ENCODE measurements around the gene DCTD. TPM values are rescaled to one million over a fixed set of nuclear protein-coding genes. Genes with fewer than 3 reads are reported as not detected.

DCTD gene
- total RNA-seq, 2 donors from 2014 or later: 90.6 to 109 TPM

DNA sequence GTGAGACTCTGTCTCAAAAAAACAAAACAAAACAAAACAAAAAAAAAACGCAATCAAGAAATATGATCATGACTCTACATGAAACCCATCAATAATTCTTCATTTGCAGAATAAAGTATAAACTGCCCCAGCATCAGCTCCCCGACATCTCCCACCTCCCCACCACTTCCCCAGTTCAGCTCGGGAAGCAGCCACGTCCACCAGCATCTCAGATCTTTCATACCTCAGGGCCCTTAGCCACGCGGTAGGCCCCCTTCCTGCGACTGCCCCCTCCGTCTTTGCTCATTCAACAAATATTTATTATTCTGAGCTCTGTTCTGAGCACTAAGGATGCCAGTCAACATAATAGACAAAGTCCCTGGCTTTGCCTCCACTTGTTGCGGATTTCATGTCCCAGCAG, 45.6 kb downstream of the DCTD start:
- Mint-ChIP-seq H3K9me3 (no peaks in the 10 kb centered on the region), H3K27ac (no peak overlapping the region), H3K36me3 (peaks cover 0 to 17% of the 10 kb centered on the region in 2 donors)
- no peak for DNase-seq (ENCODE audit: low spot score in 2 of 2)
- ATAC-seq: no peak

DNA sequence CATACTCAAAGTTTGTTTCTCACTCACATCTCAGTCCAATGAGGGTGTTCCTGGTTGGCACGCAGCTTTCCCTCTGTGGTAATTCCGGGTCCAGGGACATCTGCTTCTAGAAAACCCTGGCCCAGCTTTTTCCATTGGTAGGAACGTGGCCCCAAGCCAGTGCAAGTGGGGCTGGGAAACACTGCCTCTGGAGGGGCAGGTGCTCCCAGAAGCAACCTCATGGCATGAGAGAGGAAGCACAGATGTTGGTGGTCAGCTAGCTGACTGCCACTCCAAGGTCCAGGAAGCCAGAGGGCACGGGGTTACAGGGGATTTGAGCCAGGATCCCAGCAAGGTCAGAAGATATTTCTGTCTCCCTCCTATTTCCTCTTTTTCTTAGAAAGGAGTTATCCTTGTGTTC, 47.5 kb downstream of the DCTD start:
- peaks cover 0 to 13% of the 10 kb centered on the region in 2 donors for H3K36me3 Mint-ChIP-seq
- DNase-seq (ENCODE audit: low spot score in 2 of 2) (no peak), ATAC-seq (no peak)
- H3K27ac Mint-ChIP-seq: no peak overlapping the region
- H3K9me3 Mint-ChIP-seq: no peaks in the 10 kb centered on the region

DNA sequence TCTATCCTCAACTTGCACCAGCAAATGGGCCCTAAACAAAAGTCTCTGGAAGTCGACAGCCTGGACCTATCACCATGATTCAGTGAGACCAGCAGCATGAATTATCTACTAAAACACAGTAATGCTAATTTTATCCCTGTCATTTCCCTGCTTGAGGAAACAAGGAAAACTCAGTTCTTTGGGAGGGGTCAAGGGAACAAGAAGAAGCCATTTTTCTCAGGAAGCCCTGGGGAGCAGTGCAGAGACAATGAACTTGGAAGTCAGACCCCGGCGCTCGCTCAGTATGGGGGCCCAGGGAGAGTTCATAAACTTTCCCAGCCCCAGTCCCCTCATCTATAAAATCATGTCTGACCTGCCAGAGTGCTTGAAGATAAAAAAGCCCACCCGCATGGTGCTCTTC, 50.4 kb downstream of the DCTD start:
- Mint-ChIP-seq H3K9me3 (no peaks in the 10 kb centered on the region), H3K36me3 (peaks cover 0 to 1% of the 10 kb centered on the region in 2 donors), H3K27ac (no peak overlapping the region)
- no peak for DNase-seq (ENCODE audit: low spot score in 2 of 2)
- no peak for ATAC-seq

DNA sequence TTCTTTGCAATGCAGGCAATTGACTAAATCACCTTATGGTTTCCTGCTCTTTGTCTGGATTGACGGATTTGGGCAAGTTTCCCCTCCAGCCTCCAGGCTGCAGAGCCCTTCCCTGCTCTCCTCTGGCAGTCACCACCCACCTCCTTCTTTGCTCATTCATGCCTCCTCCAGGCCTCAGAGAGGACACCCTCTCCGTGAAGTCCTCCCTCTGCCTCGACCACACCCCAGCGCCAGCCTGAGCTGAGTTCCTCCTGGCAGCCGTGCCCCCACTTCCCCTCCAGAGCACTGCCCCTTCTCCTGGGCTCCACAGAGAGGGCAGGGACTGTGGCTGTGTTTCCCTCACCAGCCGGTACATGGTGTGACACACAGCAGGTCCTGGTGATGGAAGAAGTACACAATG, 53.7 kb downstream of the DCTD start:
- H3K36me3 Mint-ChIP-seq: peaks cover 0 to 6% of the 10 kb centered on the region in 2 donors
- peaks cover 5 to 11% of the 10 kb centered on the region in 2 donors for H3K9me3 Mint-ChIP-seq
- H3K27ac Mint-ChIP-seq: peak overlapping the region in 1 of 2 donors; percentile 60
- DNase-seq (ENCODE audit: low spot score in 2 of 2) (no peak), ATAC-seq (no peak)

DNA sequence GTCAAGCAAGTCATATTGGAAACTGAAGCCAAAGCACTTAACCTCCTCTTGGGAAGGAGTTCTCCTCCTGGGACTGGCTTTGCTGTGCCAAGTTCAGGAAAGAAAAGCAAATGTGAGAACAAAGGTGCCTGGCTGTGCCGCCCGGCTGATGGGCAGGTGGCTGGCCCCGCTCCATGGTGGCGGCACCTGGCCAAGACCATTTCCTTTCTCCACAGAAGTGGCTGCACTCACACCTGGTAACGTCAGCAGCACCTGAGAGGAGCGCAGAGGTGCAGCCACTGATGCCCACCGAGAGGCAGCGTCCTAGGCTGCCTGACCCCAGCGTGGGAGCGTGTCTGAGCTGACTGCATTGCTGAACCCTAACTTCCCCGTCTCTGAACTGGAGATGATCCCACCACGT, 54.3 kb downstream of the DCTD start:
- Mint-ChIP-seq H3K9me3 (peaks cover 5 to 11% of the 10 kb centered on the region in 2 donors), H3K36me3 (peaks cover 0 to 6% of the 10 kb centered on the region in 2 donors), H3K27ac (no peak overlapping the region)
- ATAC-seq (no peak), DNase-seq (ENCODE audit: low spot score in 2 of 2) (no peak)

DNA sequence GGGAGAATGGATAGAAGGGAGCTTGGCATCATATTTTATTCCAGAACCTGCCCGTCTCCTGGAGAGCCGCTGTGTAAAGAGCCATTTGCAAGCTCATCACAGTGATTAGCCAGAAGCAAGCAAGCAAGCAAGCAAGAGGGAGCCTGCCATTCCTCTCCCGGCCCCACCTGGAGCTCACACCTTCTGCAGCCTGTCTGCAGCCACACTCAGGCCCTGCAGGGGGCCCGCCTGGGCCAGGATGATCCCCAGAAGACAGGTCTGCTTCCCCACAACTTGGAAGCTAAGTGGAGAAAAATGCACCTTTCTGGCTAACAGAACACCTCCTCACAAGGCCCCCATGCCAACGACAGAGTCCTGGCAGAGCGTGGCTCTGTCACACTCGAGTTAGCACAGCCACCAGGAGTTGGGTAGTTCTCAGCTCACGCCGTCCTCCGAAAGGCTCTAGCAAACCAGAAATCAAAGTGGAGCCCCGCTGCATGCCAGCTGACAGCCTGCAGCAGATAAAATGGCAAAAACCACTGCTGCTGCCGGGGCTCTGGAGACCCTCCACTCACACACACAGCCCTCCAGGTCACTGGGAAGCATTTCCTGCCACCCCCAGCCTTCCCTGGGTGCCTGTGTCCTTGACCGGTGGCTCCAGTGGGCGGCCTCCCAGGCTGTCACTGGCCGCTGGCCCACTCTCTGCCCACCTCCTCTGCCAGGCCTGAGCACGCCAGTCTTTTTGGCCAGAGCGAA, 54.9 kb downstream of the DCTD start:
- Mint-ChIP-seq H3K36me3 (peaks cover 0 to 6% of the 10 kb centered on the region in 2 donors), H3K9me3 (peaks cover 5 to 11% of the 10 kb centered on the region in 2 donors), H3K27ac (no peak overlapping the region)
- DNase-seq (ENCODE audit: low spot score in 2 of 2) (no peak), ATAC-seq (no peak)

- no peak for ATAC-seq
- DNase-seq (ENCODE audit: low spot score in 2 of 2): no peak
- Mint-ChIP-seq H3K27ac (no peak overlapping the region), H3K36me3 (peaks cover 0 to 6% of the 10 kb centered on the region in 2 donors), H3K9me3 (peaks cover 5 to 11% of the 10 kb centered on the region in 2 donors)
These were observed 55.8 kb downstream of the DCTD start for GRCh38 chr4:182861346-182861745.

- Mint-ChIP-seq H3K9me3 (peaks cover 5 to 11% of the 10 kb centered on the region in 2 donors), H3K27ac (no peak overlapping the region), H3K36me3 (peaks cover 0 to 6% of the 10 kb centered on the region in 2 donors)
- ATAC-seq: no peak
- no peak for DNase-seq (ENCODE audit: low spot score in 2 of 2)
These were observed 57.5 kb downstream of the DCTD start for GRCh38 chr4:182859730-182860129.

DNA sequence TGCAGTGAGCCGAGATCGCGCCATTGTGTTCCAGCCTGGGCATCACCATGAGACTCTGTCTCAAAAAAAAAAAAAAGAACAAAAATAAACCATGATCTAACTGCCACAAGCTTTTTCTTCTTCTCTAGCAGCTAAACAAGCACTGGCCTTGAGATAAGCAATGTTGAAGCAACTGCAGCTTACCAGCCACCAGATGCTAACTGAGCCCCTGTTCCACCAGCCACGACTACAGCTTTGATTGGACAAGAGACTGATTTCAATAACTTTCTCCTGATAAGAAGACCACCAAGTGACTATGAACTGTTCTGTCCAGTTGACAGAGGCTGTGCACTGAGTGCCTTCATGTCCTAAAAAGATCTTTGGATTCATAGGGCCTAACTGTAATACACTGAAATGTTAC, 58.5 kb downstream of the DCTD start:
- Mint-ChIP-seq H3K9me3 (peaks cover 5 to 11% of the 10 kb centered on the region in 2 donors), H3K36me3 (peaks cover 0 to 6% of the 10 kb centered on the region in 2 donors), H3K27ac (no peak overlapping the region)
- DNase-seq (ENCODE audit: low spot score in 2 of 2) (no peak), ATAC-seq (no peak)

- Mint-ChIP-seq H3K27ac (no peak overlapping the region), H3K9me3 (peaks cover 8 to 11% of the 10 kb centered on the region in 2 donors), H3K36me3 (peaks cover 0 to 6% of the 10 kb centered on the region in 2 donors)
- ATAC-seq: no peak
- DNase-seq (ENCODE audit: low spot score in 2 of 2): no peak
These were observed 60.3 kb downstream of the DCTD start for GRCh38 chr4:182856862-182857261.

- H3K9me3 Mint-ChIP-seq: peaks cover 5 to 8% of the 10 kb centered on the region in 2 donors
- peaks cover 0 to 6% of the 10 kb centered on the region in 2 donors for H3K36me3 Mint-ChIP-seq
- DNase-seq (ENCODE audit: low spot score in 2 of 2): no peak
- H3K27ac Mint-ChIP-seq: no peak overlapping the region
- ATAC-seq: no peak
These were observed 61.3 kb downstream of the DCTD start for GRCh38 chr4:182855877-182856276.

DNA sequence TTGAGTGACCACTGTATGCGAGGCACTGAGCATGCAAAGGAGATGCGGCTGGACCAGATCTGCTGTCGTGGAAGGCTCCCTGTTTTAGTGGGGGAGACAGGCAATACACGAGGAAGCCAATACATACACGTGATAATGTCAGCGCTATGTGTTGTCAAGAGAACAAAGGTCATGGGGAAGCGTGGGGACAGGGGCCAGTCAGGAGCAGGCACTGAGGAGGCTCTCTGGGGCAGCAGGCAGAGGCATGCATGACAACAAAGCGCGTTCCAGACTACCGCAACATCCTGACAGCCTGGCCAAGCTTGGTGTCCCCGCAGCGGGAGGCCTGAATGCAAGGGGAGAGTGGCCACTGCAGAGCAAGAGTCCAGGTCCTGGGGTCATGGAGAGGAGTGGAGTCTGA, 61.9 kb downstream of the DCTD start:
- Mint-ChIP-seq H3K27ac (no peak overlapping the region), H3K9me3 (peaks cover 3 to 6% of the 10 kb centered on the region in 2 donors), H3K36me3 (peaks cover 0 to 6% of the 10 kb centered on the region in 2 donors)
- ATAC-seq (no peak), DNase-seq (ENCODE audit: low spot score in 2 of 2) (no peak)

- no peak for DNase-seq (ENCODE audit: low spot score in 2 of 2)
- Mint-ChIP-seq H3K27ac (no peak overlapping the region), H3K9me3 (peaks cover 0 to 3% of the 10 kb centered on the region in 2 donors), H3K36me3 (no peaks in the 10 kb centered on the region)
- no peak for ATAC-seq
These were observed 62.7 kb downstream of the DCTD start for GRCh38 chr4:182854466-182854865.

GRCh38 chr4:182853731-182854330, 63.4 kb downstream of the DCTD start:
- H3K9me3 Mint-ChIP-seq: peaks cover 0 to 3% of the 10 kb centered on the region in 2 donors
- H3K36me3 Mint-ChIP-seq: no peaks in the 10 kb centered on the region
- DNase-seq (ENCODE audit: low spot score in 2 of 2) (no peak), ATAC-seq (no peak)
- H3K27ac Mint-ChIP-seq: no peak overlapping the region

GRCh38 chr4:182848685-182849084, 68.5 kb downstream of the DCTD start:
- Mint-ChIP-seq H3K36me3 (no peaks in the 10 kb centered on the region), H3K9me3 (peaks cover 0 to 3% of the 10 kb centered on the region in 2 donors), H3K27ac (no peak overlapping the region)
- ATAC-seq: no peak
- no peak for DNase-seq (ENCODE audit: low spot score in 2 of 2)

- no peak overlapping the region for H3K27ac Mint-ChIP-seq
- no peaks in the 10 kb centered on the region for H3K36me3 Mint-ChIP-seq
- DNase-seq (ENCODE audit: low spot score in 2 of 2) (no peak), ATAC-seq (no peak)
- peaks cover 0 to 3% of the 10 kb centered on the region in 2 donors for H3K9me3 Mint-ChIP-seq
These were observed 69.4 kb downstream of the DCTD start for GRCh38 chr4:182847576-182848450.

GRCh38 chr4:182846036-182846435, 71.2 kb downstream of the DCTD start:
- Mint-ChIP-seq H3K9me3 (no peaks in the 10 kb centered on the region), H3K36me3 (no peaks in the 10 kb centered on the region), H3K27ac (no peak overlapping the region)
- DNase-seq (ENCODE audit: low spot score in 2 of 2): no peak
- no peak for ATAC-seq
